ENCODE results near the gene ATOX1.
A peak's percentile ranks its signal among the peaks of the same experiment; 100 is the strongest.

ATOX1 gene

GRCh38 chr5:151766975-151767374 is 8.5 kb upstream of the ATOX1 start:
- no peak for DNase-seq

- no peak for DNase-seq
Measured at GRCh38 chr5:151764801-151765200, 6.4 kb upstream of the ATOX1 start.

- no peak for DNase-seq
Measured at GRCh38 chr5:151758141-151758429, 346 bp downstream of the ATOX1 start.

- no peak for DNase-seq
Measured at GRCh38 chr5:151757233-151758140, 944 bp downstream of the ATOX1 start.

- DNase-seq = no peak
Measured at GRCh38 chr5:151755383-151755782, 3.0 kb downstream of the ATOX1 start.

GRCh38 chr5:151751593-151751992 is 6.8 kb downstream of the ATOX1 start:
- DNase-seq = no peak

- DNase-seq = no peak
Measured at GRCh38 chr5:151751091-151751490, 7.3 kb downstream of the ATOX1 start.

- no peak for DNase-seq
Measured at GRCh38 chr5:151750121-151750520, 8.3 kb downstream of the ATOX1 start.

GRCh38 chr5:151745071-151745705 is 13.2 kb downstream of the ATOX1 start:
- peak; percentile 47 for DNase-seq

GRCh38 chr5:151743530-151743929 is 14.9 kb downstream of the ATOX1 start:
- DNase-seq = no peak

- no peak for DNase-seq
Measured at GRCh38 chr5:151742870-151743294, 15.5 kb downstream of the ATOX1 start.

- DNase-seq = no peak
Measured at GRCh38 chr5:151741678-151742423, 16.6 kb downstream of the ATOX1 start.

GRCh38 chr5:151740958-151741373 is 17.5 kb downstream of the ATOX1 start:
- no peak for DNase-seq

- peak; percentile 71 for DNase-seq
Measured at GRCh38 chr5:151740336-151740942, 18.0 kb downstream of the ATOX1 start.

- no peak for DNase-seq
Measured at GRCh38 chr5:151739939-151740335, 18.5 kb downstream of the ATOX1 start.

- DNase-seq = no peak
Measured at GRCh38 chr5:151739395-151739794, 19.0 kb downstream of the ATOX1 start.

- no peak for DNase-seq
Measured at GRCh38 chr5:151738125-151738848, 20.1 kb downstream of the ATOX1 start.

GRCh38 chr5:151737431-151737830 is 21.0 kb downstream of the ATOX1 start:
- no peak for DNase-seq

GRCh38 chr5:151735646-151736045 is 22.8 kb downstream of the ATOX1 start:
- DNase-seq = no peak

GRCh38 chr5:151734064-151734408 is 24.4 kb downstream of the ATOX1 start:
- DNase-seq = no peak

GRCh38 chr5:151733358-151734063 is 24.9 kb downstream of the ATOX1 start:
- DNase-seq = no peak

GRCh38 chr5:151730381-151730780 is 28.1 kb downstream of the ATOX1 start:
- DNase-seq = no peak
